ENCODE results near the gene MKLN1. TPM values are rescaled to one million over a fixed set of nuclear protein-coding genes. Genes with fewer than 3 reads are reported as not detected.

MKLN1 gene
- total and polyA plus RNA-seq, 7 donors, result 14.7 to 70.8 (median 42.9) TPM

DNA sequence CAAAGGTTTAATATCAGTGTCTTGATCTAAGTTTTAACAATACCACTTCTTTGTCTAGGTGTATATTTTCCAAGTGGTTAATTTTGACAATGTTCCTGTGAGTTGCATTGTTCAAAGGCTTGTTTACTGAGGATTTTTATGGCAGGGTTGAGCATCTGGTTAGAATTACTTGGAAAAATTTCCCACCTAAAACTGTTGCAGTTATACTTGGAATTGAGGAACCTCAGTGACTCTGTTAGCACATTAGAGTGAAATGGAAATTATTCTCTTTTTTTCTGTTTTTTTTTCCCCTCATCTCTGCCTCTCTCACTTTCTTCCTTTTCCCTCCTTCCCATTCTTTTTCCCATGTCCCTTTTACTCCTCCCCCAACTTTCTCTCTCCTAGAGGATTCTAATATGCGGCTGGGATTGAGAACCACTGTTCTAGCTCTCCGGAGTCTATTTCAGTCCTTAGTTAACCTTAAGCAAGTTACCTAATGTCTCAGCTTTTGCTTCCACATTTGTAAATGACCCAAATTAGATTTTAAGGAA is 121.8 kb downstream of the MKLN1 start:
- Histone ChIP-seq H3K4me1 (no peaks in the 10 kb centered on the region), H3K4me3 (no peak overlapping the region), H3K27ac (no peak overlapping the region), H3K9me3 (no peaks in the 10 kb centered on the region), H3K27me3 (ENCODE audit: insufficient read depth in 3 of 3, low read length in 2 of 3) (no peaks in the 10 kb centered on the region), H3K36me3 (ENCODE audit: insufficient read depth in 1 of 2, low read depth in 1 of 2) (peaks cover 2 to 48% of the 10 kb centered on the region in 2 donors)
- ATAC-seq, result no peak
- no peak for DNase-seq
- TF ChIP-seq, protein P1, sequence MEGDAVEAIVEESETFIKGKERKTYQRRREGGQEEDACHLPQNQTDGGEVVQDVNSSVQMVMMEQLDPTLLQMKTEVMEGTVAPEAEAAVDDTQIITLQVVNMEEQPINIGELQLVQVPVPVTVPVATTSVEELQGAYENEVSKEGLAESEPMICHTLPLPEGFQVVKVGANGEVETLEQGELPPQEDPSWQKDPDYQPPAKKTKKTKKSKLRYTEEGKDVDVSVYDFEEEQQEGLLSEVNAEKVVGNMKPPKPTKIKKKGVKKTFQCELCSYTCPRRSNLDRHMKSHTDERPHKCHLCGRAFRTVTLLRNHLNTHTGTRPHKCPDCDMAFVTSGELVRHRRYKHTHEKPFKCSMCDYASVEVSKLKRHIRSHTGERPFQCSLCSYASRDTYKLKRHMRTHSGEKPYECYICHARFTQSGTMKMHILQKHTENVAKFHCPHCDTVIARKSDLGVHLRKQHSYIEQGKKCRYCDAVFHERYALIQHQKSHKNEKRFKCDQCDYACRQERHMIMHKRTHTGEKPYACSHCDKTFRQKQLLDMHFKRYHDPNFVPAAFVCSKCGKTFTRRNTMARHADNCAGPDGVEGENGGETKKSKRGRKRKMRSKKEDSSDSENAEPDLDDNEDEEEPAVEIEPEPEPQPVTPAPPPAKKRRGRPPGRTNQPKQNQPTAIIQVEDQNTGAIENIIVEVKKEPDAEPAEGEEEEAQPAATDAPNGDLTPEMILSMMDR (IDR thresholded peaks at IDR 0.05), result no peak
- WGBS, 3 donors, result 93 to 100% (median 95%) methylated on average over 2 of the region's 2 CpGs
- intact Hi-C loops (cut with DNase I), result no loop called here

DNA sequence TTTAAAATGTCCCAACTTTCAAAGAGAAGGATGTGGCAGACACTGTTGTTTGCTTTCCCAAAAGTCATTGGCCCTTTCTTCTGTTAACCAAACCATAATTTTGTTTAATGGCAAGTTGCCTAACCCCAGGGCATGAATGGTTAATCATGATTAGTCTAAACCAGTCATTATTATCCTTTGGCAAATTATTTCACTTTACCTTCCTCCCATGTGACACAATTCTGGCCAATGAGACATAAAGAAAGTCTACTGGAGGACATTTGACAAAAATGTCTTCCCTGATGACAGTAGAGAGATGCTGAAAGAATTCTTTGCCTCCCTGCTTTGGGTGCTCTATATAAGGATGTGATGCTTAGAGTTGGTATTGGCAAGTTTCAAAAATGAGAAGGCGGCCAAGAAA is 126.8 kb downstream of the MKLN1 start:
- no peaks in the 10 kb centered on the region for H3K4me1 ChIP-seq
- no peaks in the 10 kb centered on the region for H3K27me3 ChIP-seq (ENCODE audit: insufficient read depth in 3 of 3, low read length in 2 of 3)
- TF ChIP-seq, protein P1 (IDR thresholded peaks at IDR 0.05), result no peak
- 92 to 99% (median 97%) methylated on average over 1 of the region's 1 CpG for WGBS, 3 donors
- ATAC-seq (no peak), DNase-seq (no peak)
- H3K36me3 ChIP-seq (ENCODE audit: insufficient read depth in 1 of 2, low read depth in 1 of 2), result peaks cover 2 to 15% of the 10 kb centered on the region in 2 donors
- no peaks in the 10 kb centered on the region for H3K9me3 ChIP-seq
- intact Hi-C loops (cut with DNase I), result no loop called here
- no peak overlapping the region for H3K4me3 ChIP-seq
- no peak overlapping the region for H3K27ac ChIP-seq

DNA sequence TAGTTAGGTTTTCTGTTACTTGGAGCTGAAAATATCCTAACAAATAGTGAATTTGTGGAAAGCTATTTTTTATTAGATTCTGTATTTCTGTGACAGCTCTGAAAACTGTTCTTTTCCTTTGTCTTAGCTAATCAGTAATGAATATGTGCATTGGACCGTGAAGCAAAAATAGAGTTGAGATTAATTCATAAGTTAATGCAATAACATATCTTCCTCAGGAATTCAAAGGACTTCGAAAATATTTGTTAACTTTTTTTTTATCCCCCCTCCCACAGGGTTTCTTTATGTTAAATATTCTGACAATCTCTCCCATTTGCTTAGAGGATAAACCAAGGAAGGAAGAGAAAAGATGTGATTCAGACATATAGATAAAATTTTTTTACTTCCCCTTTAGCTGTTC is 127.3 kb downstream of the MKLN1 start:
- no peaks in the 10 kb centered on the region for H3K4me1 ChIP-seq
- peaks cover 0 to 10% of the 10 kb centered on the region in 2 donors for H3K36me3 ChIP-seq (ENCODE audit: insufficient read depth in 1 of 2, low read depth in 1 of 2)
- DNase-seq (no peak), ATAC-seq (no peak)
- no peaks in the 10 kb centered on the region for H3K9me3 ChIP-seq
- TF ChIP-seq, protein P1 (IDR thresholded peaks at IDR 0.05), result no peak
- no peaks in the 10 kb centered on the region for H3K27me3 ChIP-seq (ENCODE audit: insufficient read depth in 3 of 3, low read length in 2 of 3)
- intact Hi-C loops (cut with DNase I), result no loop called here
- WGBS, 3 donors, result 92 to 94% (median 94%) methylated on average over 2 of the region's 2 CpGs
- H3K4me3 ChIP-seq, result no peak overlapping the region
- no peak overlapping the region for H3K27ac ChIP-seq

DNA sequence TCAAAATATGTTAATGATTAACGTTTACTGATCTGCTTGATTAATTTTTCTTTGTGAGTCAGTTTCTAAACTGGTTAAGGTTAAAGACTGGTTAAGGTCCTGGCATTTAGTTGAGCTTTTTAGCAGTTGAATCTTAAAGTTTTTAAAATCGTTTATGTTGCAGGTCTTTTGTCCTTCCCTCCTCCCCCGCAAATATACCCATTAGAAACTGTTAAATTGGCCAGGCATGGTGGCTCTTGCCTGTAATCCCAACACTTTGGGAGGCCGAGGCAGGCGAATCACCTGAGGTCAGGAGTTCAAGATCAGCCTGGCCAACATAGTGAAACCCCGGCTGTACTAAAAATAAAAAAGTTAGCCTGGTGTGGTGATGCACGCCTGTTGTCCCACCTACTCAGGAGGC is 127.9 kb downstream of the MKLN1 start:
- H3K4me3 ChIP-seq, result no peak overlapping the region
- H3K27ac ChIP-seq, result no peak overlapping the region
- H3K36me3 ChIP-seq (ENCODE audit: insufficient read depth in 1 of 2, low read depth in 1 of 2), result peaks cover 0 to 7% of the 10 kb centered on the region in 2 donors
- no peaks in the 10 kb centered on the region for H3K4me1 ChIP-seq
- intact Hi-C loops (cut with DNase I), result no loop called here
- no peaks in the 10 kb centered on the region for H3K9me3 ChIP-seq
- no peaks in the 10 kb centered on the region for H3K27me3 ChIP-seq (ENCODE audit: insufficient read depth in 3 of 3, low read length in 2 of 3)
- TF ChIP-seq, protein P1 (IDR thresholded peaks at IDR 0.05), result no peak
- WGBS, 3 donors, result 85 to 90% (median 88%) methylated on average over 7 of the region's 7 CpGs
- DNase-seq (no peak), ATAC-seq (no peak)

DNA sequence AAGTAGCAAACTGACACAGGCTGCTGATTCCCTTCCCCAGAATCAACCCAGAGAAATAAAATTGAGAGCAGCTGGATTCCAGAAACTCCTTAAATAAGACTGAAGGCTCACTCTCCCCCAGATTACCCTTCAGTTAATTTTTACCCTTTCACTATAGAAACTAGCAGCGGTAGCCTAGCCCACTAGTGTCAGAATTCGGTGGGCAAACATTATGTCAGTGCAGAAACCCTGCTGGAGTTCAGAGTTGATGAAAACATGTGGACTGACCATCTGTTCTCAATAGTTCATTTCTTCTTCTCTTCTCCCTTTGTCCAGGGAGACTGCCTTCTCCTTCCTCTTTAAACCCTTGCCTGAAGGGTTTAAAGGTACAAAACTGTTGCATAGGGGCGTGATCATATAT is 128.7 kb downstream of the MKLN1 start:
- TF ChIP-seq, protein P1 (IDR thresholded peaks at IDR 0.05), result no peak
- no peak for DNase-seq
- no peak overlapping the region for H3K4me3 ChIP-seq
- peaks cover 0 to 10% of the 10 kb centered on the region in 2 donors for H3K36me3 ChIP-seq (ENCODE audit: insufficient read depth in 1 of 2, low read depth in 1 of 2)
- H3K9me3 ChIP-seq, result no peaks in the 10 kb centered on the region
- H3K27ac ChIP-seq, result no peak overlapping the region
- no peak for ATAC-seq
- 97 to 98% (median 98%) methylated on average over 3 of the region's 3 CpGs for WGBS, 3 donors
- no peaks in the 10 kb centered on the region for H3K27me3 ChIP-seq (ENCODE audit: insufficient read depth in 3 of 3, low read length in 2 of 3)
- intact Hi-C loops (cut with DNase I), result no loop called here
- H3K4me1 ChIP-seq, result no peaks in the 10 kb centered on the region
